Subcutaneous adipose tissue (tissue), 4 donors: ENCODE measurements around the gene NTF4. TPM values are rescaled to one million over a fixed set of nuclear protein-coding genes. Genes with fewer than 3 reads are reported as not detected.

Source experiments
- total RNA-seq, 4 donors: library from RNA; depleted of rRNA; stranded (reverse); fragments of >200 nt; gene quantifications; one replicate each; pipeline ENCODE4 v1.1.0, GENCODE V29; 2016
- TF ChIP-seq, protein P1 (sequence below): fragments of 450-650 bp; IDR thresholded peaks from one replicate; pipeline ENCODE4 v1.5.1; 2016; ENCODE audit warnings: low read depth, mild to moderate bottlenecking, control low read depth, antibody characterized with exemption, moderate library complexity

NTF4 gene
- total RNA-seq, 4 donors from 2014 or later, result not detected

DNA sequence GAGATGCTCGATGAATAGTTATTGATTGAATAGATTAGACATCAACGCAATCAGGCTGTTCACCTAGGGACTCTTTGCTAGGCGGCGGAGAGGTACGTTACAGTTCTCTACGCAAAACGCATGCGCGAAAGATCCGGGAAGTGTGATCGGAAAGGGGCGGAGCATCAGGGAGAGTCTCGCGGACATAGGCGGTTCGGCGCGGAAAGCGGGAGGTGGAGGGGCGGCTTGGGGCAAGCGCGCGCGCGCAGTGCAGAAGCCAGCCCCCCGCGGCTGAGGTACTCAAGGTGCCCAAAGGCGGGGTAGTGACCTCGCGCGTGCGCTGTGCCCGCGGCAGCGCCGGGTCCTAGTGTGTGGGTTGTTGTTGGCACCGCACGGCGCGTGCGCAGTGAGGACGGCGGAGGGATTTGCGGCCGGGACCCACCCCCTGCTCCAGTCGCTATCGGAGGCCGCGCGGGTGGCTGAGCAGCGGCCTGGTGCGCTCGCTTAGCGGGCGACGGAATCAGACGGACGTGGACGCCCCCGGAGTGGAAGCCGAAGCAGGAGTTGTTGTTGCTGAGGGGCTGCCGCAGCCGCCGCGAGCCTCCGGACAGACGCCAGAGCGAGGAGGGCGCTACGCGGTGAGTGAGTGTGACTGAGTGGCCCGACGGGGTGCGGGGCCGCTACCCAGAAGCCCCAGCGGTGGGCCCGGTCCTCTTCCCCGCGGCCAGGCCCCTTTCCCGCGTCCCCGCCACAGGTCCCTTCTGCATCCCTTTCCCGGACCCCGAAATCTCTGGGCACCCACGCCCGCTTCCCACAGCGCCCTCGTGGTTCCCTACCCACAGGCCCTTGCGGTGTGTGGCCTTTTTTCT lies 20.6 kb upstream of the NTF4 start, which contains the start of gene SNRNP70:
Gene SNRNP70, plus strand, starts transcription at position 432 of the 848 bp plus-strand sequence. CDS start 964 bp downstream, outside the sequence.
- TF ChIP-seq, protein P1, sequence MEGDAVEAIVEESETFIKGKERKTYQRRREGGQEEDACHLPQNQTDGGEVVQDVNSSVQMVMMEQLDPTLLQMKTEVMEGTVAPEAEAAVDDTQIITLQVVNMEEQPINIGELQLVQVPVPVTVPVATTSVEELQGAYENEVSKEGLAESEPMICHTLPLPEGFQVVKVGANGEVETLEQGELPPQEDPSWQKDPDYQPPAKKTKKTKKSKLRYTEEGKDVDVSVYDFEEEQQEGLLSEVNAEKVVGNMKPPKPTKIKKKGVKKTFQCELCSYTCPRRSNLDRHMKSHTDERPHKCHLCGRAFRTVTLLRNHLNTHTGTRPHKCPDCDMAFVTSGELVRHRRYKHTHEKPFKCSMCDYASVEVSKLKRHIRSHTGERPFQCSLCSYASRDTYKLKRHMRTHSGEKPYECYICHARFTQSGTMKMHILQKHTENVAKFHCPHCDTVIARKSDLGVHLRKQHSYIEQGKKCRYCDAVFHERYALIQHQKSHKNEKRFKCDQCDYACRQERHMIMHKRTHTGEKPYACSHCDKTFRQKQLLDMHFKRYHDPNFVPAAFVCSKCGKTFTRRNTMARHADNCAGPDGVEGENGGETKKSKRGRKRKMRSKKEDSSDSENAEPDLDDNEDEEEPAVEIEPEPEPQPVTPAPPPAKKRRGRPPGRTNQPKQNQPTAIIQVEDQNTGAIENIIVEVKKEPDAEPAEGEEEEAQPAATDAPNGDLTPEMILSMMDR, result no peak

DNA sequence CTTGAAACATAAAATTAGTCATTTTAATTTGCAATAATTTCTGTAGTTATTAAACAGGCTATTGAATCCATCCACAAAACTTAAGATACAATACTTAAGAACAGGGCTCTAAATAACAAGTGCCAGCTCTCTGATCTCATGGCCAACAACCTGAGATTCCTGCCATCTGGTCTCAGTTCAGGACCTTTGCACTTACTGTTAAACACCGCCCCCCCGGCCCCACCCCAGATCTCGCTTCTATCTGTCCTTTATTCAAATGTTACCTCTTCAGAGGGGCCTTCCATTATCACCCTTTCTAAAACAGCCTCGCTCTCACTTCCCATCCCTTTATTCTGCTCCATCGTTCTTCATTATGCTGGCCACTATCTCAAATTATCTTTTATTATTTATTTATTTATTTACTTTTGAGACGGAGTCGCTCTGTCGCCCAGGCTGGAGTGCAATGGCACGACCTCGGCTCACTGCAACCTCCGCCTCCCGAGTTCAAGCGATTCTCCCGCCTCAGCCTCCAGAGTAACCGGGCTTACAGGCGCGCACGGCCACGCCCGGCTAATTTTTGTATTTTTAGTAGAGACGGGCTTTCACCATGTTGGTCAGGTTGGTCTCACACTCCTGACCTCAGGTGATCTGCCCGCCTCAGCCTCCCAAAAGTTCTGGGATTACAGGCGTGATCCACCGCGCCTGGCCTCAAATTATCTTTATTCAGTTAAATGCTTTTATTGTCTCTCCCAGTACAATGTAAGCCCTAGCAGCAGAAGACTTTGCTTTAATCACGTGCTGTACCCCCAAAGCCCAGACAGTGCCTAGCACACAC lies 19.8 kb upstream of the NTF4 start:
- TF ChIP-seq, protein P1, result no peak

DNA sequence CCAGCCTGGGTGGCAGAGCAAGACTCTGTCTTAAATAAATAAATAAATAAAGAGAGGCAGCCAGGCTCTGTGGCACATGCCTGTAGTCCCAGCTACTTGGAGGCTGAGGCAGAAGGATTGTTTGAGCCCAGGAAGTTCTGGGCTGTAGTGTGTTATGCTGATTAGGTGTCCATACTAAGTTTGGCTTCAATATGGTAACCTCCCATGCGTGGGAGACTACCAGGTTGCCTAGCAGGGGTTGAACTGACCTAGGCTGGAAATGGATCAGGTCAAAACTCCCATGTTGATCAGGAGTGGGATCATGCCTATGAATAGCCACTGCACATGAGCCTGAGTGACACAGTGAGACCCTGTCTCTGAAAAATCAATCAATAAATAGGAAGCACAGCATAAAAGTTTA lies 16.7 kb upstream of the NTF4 start:
- TF ChIP-seq, protein P1, result no peak

DNA sequence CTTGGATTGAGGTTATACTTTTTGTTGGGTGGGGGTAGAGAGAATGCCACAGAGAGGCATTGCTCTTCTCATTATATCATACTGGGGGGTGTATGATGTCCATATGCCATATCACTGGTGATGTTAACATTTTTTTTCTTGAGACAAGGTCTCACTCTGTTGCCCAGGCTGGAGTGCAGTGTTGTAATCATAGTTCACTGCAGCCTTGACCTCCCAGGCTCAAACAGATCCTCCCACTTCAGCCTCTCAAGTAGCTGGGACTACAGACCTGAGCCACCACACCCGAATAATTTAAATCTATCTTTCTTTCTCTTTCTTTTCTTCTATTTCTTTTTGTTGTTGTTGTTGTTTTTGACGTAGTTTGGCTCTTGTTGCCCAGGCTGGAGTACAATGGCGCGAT lies 15.8 kb upstream of the NTF4 start:
- TF ChIP-seq, protein P1, result no peak

DNA sequence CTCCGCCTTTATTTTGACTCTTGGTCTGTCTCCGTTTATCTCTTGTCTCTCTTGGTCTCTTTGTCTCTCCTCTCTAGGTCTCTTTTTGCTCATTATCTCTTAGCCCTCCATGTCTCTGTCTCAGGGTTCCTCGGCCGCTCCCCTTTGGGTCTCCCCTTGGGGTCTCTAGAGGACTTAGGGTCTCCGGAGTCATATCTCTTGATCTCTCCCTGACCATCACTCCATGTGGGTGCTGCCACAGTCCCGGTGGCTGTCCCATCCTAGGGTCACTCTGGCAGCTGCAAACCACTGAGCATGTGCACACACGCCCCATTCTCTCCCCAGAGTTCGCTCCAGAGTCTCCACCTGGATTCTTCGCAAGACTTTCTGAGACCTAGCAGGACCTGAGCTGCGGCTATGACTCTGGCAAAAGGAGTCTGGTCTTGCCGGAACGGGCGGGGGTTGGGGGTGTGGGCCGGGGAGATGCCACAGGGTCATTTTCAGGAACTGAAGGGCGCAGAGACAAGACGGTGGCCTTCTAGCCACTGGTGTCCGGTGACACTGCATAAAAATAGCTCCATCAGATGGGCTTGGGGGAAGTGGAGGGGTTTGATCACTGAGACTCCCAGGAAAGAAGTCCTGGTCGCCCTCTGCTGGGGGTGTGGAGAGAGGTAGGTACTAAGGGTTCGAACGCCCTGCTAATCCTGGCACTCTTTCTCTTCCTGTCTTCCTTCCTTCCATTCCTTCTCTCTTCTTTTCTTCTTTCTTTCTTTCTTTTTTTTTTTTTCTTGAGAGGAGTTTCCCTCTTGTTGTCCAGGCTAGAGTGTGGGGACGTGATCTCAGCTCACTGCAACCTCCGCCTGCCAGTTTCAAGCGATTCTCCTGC lies 9.1 kb upstream of the NTF4 start:
- TF ChIP-seq, protein P1, result no peak

DNA sequence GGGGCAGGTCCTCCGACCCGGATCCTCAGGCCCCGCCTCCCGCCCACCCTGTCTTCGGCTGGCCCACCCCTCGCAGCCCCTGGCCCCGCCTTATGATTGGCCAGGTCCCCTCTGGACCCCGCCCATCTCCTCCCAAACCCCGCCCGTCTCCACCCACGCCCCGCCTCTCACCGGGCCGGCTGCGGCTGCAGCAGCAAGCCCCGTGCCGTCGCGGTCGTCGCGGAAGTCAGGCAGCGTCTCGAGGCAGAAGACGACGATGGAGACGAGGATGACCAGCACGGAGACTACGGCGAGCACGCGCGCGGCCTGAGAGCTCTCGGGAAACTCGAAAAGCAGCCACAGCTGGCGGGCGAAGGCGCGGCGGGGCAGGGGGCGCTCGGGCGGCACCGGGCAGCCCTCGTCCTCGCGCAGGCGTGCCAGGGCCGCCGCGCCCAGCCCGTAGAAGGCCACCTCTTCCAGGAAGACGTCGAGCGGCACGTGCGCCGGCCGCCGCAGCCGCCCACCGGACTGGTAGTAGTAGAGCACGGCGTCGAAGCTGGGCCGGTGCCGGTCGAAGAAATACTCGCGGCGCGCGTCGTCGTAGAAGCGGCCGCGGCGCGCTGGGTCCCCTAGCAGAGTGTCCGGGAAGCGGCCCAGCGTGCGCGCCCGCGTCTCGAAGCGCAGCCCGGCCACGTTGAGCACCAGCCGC lies 7.4 kb upstream of the NTF4 start:
- TF ChIP-seq, protein P1, result no peak
